H9 (cell line): ENCODE results near the gene ZNF425. TPM values are rescaled to one million over a fixed set of nuclear protein-coding genes. Genes with fewer than 3 reads are reported as not detected.
A peak's percentile ranks its signal among the peaks of the same experiment; 100 is the strongest.

Experiments used
- DNase-seq: peaks from one replicate; pipeline ENCODE4 v3.0.0-alpha.2; 2017
- H2AFZ ChIP-seq: one replicate; pipeline ENCODE4 v1.6.1; 2013; ENCODE audit warnings: mild to moderate bottlenecking, low read length, control low read depth, moderate library complexity
- H2AK5ac ChIP-seq: 2 replicates; pipeline ENCODE4 v1.6.1; 2013; ENCODE audit warnings: low read length, control low read depth, mixed read lengths; ENCODE audit not compliant: insufficient read length
- H2BK120ac ChIP-seq: one replicate; pipeline ENCODE4 v1.6.1; 2013; ENCODE audit warnings: low read depth, mild to moderate bottlenecking, low read length, control low read depth, inconsistent platforms; ENCODE audit not compliant: poor library complexity, severe bottlenecking
- H2BK12ac ChIP-seq: 2 replicates; pipeline ENCODE4 v1.6.1; 2013; ENCODE audit warnings: low read length, control low read depth, mixed read lengths, low read depth; ENCODE audit not compliant: insufficient read length
- H2BK15ac ChIP-seq: 2 replicates; pipeline ENCODE4 v1.6.1; 2013; ENCODE audit warnings: low read depth, low read length, control low read depth
- H2BK20ac ChIP-seq: one replicate; pipeline ENCODE4 v1.6.1; 2013; ENCODE audit warnings: low read depth, mild to moderate bottlenecking, low read length, control low read depth, inconsistent platforms; ENCODE audit not compliant: poor library complexity, severe bottlenecking
- H2BK5ac ChIP-seq: 2 replicates; pipeline ENCODE4 v1.6.1; 2013; ENCODE audit warnings: low read length, control low read depth, mixed read lengths; ENCODE audit not compliant: insufficient read length
- H3K14ac ChIP-seq: 2 replicates; pipeline ENCODE4 v1.6.1; 2013; ENCODE audit warnings: low read length, control low read depth; ENCODE audit not compliant: insufficient read depth
- H3K18ac ChIP-seq: 2 replicates; pipeline ENCODE4 v1.6.1; 2013; ENCODE audit warnings: low read depth, mild to moderate bottlenecking, mixed read lengths, low read length, control low read depth; ENCODE audit not compliant: insufficient read length
- H3K23ac ChIP-seq: 2 replicates; pipeline ENCODE4 v1.6.1; 2013; ENCODE audit warnings: low read length, control low read depth, mixed read lengths, low read depth; ENCODE audit not compliant: insufficient read length
- H3K23me2 ChIP-seq: 2 replicates; pipeline ENCODE4 v1.6.1; 2013; ENCODE audit warnings: low read depth, mild to moderate bottlenecking, mixed read lengths, low read length, control low read depth; ENCODE audit not compliant: insufficient read length, poor library complexity, severe bottlenecking
- H3K27ac ChIP-seq: 2 replicates; pipeline ENCODE4 v1.5.1; 2013; ENCODE audit warnings: low read length, control low read depth, mixed read lengths, low read depth; ENCODE audit not compliant: insufficient read length
- H3K27me3 ChIP-seq: 2 replicates; pipeline ENCODE4 v1.6.1; 2013; ENCODE audit warnings: low read length, control low read depth, inconsistent platforms; ENCODE audit not compliant: insufficient read depth
- H3K4ac ChIP-seq: 2 replicates; pipeline ENCODE4 v1.6.1; 2013; ENCODE audit warnings: low read depth, mild to moderate bottlenecking, control low read depth, inconsistent platforms, low read length, moderate library complexity
- H3K4me1 ChIP-seq: 2 replicates; pipeline ENCODE4 v1.6.1; 2013; ENCODE audit warnings: low read length, control low read depth, inconsistent platforms; ENCODE audit not compliant: insufficient read depth
- H3K4me2 ChIP-seq: 2 replicates; pipeline ENCODE4 v1.6.1; 2013; ENCODE audit warnings: low read length, control low read depth, mixed read lengths; ENCODE audit not compliant: insufficient read length, insufficient read depth
- H3K56ac ChIP-seq: 2 replicates; pipeline ENCODE4 v1.6.1; 2013; ENCODE audit warnings: low read depth, mild to moderate bottlenecking, mixed read lengths, low read length, control low read depth; ENCODE audit not compliant: insufficient read length
- H3K79me1 ChIP-seq: 2 replicates; pipeline ENCODE4 v1.6.1; 2013; ENCODE audit warnings: low read depth, mild to moderate bottlenecking, moderate library complexity, low read length, control low read depth, inconsistent platforms; ENCODE audit not compliant: insufficient read depth, poor library complexity, severe bottlenecking
- H3K79me2 ChIP-seq: 2 replicates; pipeline ENCODE4 v1.6.1; 2013; ENCODE audit warnings: low read length, control low read depth, inconsistent platforms; ENCODE audit not compliant: insufficient read depth
- H3K9ac ChIP-seq: 2 replicates; pipeline ENCODE4 v1.6.1; 2013; ENCODE audit warnings: low read length, control low read depth, mixed read lengths; ENCODE audit not compliant: insufficient read length; ENCODE audit errors: extremely low read depth
- H3K9me3 ChIP-seq: one replicate; pipeline ENCODE4 v1.6.1; 2013; ENCODE audit warnings: low read depth, low read length, inconsistent platforms; ENCODE audit not compliant: control insufficient read depth
- H3T11ph ChIP-seq: one replicate; pipeline ENCODE4 v1.6.1; 2013; ENCODE audit warnings: mild to moderate bottlenecking, low read length, control low read depth, inconsistent platforms
- H4K20me1 ChIP-seq: one replicate; pipeline ENCODE4 v1.6.1; 2013; ENCODE audit not compliant: control insufficient read depth, insufficient read length, insufficient read depth
- H4K5ac ChIP-seq: 2 replicates; pipeline ENCODE4 v1.6.1; 2013; ENCODE audit warnings: low read depth, mild to moderate bottlenecking, mixed read lengths, low read length, control low read depth; ENCODE audit not compliant: insufficient read length
- H4K8ac ChIP-seq: replicated peaks from 2 replicates; pipeline ENCODE4 v1.6.1; 2013; ENCODE audit warnings: low read length, control low read depth, mixed read lengths, low read depth; ENCODE audit not compliant: insufficient read length
- H4K91ac ChIP-seq: 2 replicates; pipeline ENCODE4 v1.6.1; 2013; ENCODE audit warnings: low read depth, mild to moderate bottlenecking, moderate library complexity, mixed read lengths, low read length, control low read depth; ENCODE audit not compliant: insufficient read length
- H3K27ac Mint-ChIP-seq, 3 experiments: 2 replicates in 2 of 3; 3 replicates in 1 of 3; pipeline ENCODE4 v1.8.0; 2020 to 2021; ENCODE audit warnings: mixed read lengths in 3 of 3, mild to moderate bottlenecking in 1 of 3, moderate library complexity in 1 of 3
- H3K27me3 Mint-ChIP-seq: 2 replicates; pipeline ENCODE4 v1.8.0; 2021; ENCODE audit warnings: low read depth, mild to moderate bottlenecking, moderate library complexity, mixed read lengths
- H3K36me3 Mint-ChIP-seq, 3 experiments: 2 replicates in 2 of 3; 3 replicates in 1 of 3; pipeline ENCODE4 v1.8.0; 2020 to 2021; ENCODE audit warnings: low read depth in 3 of 3, mixed read lengths in 3 of 3; ENCODE audit not compliant: insufficient read depth in 1 of 3
- H3K4me1 Mint-ChIP-seq, 2 experiments: 2 replicates each; pipeline ENCODE4 v1.8.0; 2020; ENCODE audit warnings: mixed read lengths in 2 of 2
- H3K4me3 Mint-ChIP-seq, 2 experiments: 2 replicates in 1 of 2; 3 replicates in 1 of 2; pipeline ENCODE4 v1.8.0; 2020 to 2021; ENCODE audit warnings: mild to moderate bottlenecking in 2 of 2, mixed read lengths in 2 of 2, moderate library complexity in 1 of 2
- H3K9me3 Mint-ChIP-seq, 2 experiments: 2 replicates in 1 of 2; 3 replicates in 1 of 2; pipeline ENCODE4 v1.8.0; 2020; ENCODE audit warnings: mild to moderate bottlenecking in 2 of 2, mixed read lengths in 2 of 2, moderate library complexity in 1 of 2
- WGBS: extraction: QIAGEN DNeasy Blood & Tissue Kit; methylation state at CpG from one replicate; pipeline ENCODE4 v1.1.7; 2013; ENCODE audit warnings: missing lambda C conversion rate, low lambda C conversion rate, mixed read lengths; ENCODE audit not compliant: insufficient read length; ENCODE audit errors: extremely low coverage; 5-methylcytosine and 5-hydroxymethylcytosine counted together
- total RNA-seq: library from RNA; stranded (reverse); gene quantifications from 2 replicates; pipeline ENCODE4 v1.2.1, GENCODE V29; 2021
- TF ChIP-seq, protein P1 (sequence below): fragments of 200-600 bp; sonication (generic); conservative IDR thresholded peaks from 3 replicates; pipeline ENCODE4 v1.8.0; 2021; ENCODE audit warnings: antibody characterized with exemption, mild to moderate bottlenecking

The ZNF425 gene
- total RNA-seq, 1 experiment from 2014 or later: 5.4 TPM

DNA sequence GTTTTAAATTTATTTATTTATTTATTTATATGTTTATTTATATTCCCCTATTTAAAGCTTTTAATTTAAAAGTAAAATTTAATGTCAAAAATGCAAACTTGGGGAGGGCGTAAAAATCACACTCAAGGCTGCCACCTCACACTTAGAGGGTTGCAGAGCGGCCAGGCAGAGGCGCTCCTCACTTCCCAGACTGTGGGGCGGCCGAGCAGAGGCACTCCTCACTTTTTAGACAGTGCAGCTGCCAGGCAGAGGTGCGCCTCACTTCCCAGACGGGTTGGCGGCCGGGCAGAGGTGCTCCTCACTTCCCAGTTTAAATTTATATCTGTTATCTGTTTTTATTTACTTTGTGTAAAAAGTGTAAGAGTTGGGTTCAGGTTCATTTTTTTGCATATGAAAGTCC lies 10.0 kb upstream of the ZNF425 start:
- no peaks in the 10 kb centered on the region for H3K79me1 ChIP-seq
- no peak overlapping the region for H3K18ac ChIP-seq
- peaks cover 5% of the 10 kb centered on the region in 2 experiments; a peak in 4 of 5 replicates for H3K9me3 Mint-ChIP-seq
- H3K9me3 ChIP-seq: peaks cover 4% of the 10 kb centered on the region
- peaks cover 13 to 26% (median 25%) of the 10 kb centered on the region in 3 experiments for H3K36me3 Mint-ChIP-seq
- no peaks in the 10 kb centered on the region for H4K20me1 ChIP-seq
- no peak overlapping the region for H3K56ac ChIP-seq
- no peaks in the 10 kb centered on the region for H3K79me2 ChIP-seq
- no peak for DNase-seq
- no peaks in the 10 kb centered on the region for H3K27me3 Mint-ChIP-seq
- H2BK12ac ChIP-seq: no peak overlapping the region
- no peak overlapping the region for H3K27ac Mint-ChIP-seq
- no peak overlapping the region for H4K5ac ChIP-seq
- no peak overlapping the region for H3T11ph ChIP-seq
- TF ChIP-seq, protein P1, sequence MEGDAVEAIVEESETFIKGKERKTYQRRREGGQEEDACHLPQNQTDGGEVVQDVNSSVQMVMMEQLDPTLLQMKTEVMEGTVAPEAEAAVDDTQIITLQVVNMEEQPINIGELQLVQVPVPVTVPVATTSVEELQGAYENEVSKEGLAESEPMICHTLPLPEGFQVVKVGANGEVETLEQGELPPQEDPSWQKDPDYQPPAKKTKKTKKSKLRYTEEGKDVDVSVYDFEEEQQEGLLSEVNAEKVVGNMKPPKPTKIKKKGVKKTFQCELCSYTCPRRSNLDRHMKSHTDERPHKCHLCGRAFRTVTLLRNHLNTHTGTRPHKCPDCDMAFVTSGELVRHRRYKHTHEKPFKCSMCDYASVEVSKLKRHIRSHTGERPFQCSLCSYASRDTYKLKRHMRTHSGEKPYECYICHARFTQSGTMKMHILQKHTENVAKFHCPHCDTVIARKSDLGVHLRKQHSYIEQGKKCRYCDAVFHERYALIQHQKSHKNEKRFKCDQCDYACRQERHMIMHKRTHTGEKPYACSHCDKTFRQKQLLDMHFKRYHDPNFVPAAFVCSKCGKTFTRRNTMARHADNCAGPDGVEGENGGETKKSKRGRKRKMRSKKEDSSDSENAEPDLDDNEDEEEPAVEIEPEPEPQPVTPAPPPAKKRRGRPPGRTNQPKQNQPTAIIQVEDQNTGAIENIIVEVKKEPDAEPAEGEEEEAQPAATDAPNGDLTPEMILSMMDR: no peak
- H4K91ac ChIP-seq: no peak overlapping the region
- H2BK20ac ChIP-seq: peak overlapping the region; percentile 93
- no peak overlapping the region for H3K4me3 Mint-ChIP-seq
- no CpG with 5 or more reads among the region's 9 CpGs for WGBS
- no peak overlapping the region for H3K4me2 ChIP-seq
- no peak overlapping the region for H3K9ac ChIP-seq
- H3K23ac ChIP-seq: no peak overlapping the region
- H2AK5ac ChIP-seq: no peak overlapping the region
- H3K14ac ChIP-seq: no peak overlapping the region
- no peaks in the 10 kb centered on the region for H3K27me3 ChIP-seq
- H3K27ac ChIP-seq: no peak overlapping the region
- no peak overlapping the region for H2BK120ac ChIP-seq
- no peak overlapping the region for H2AFZ ChIP-seq
- H2BK15ac ChIP-seq: no peak overlapping the region
- H3K4ac ChIP-seq: no peak overlapping the region
- H3K4me1 ChIP-seq: no peaks in the 10 kb centered on the region
- peaks cover 3 to 4% of the 10 kb centered on the region in 2 experiments; a peak in 2 of 4 replicates for H3K4me1 Mint-ChIP-seq
- H3K23me2 ChIP-seq: no peaks in the 10 kb centered on the region
- no peak overlapping the region for H4K8ac ChIP-seq
- no peak overlapping the region for H2BK5ac ChIP-seq
